Activated naive CD8-positive, alpha-beta T cell treated with anti-CD3 and anti-CD28 coated beads, Interleukin-2, amount 10 ng/mL, durations not matched to agents 7 days and 5 days (primary cell): ENCODE measurements around the gene TMEM141. TPM values are rescaled to one million over a fixed set of nuclear protein-coding genes. Genes with fewer than 3 reads are reported as not detected.
A peak's percentile ranks its signal among the peaks of the same experiment; 100 is the strongest.
"Not testable (repeated sequence)": the region's sequence is repeated elsewhere in the genome, so short reads cannot be mapped to it uniquely, and the experiment has no call there.

ENCODE experiments used
- ATAC-seq: fragments of 150-1000 bp; cut with Tn5 transposase; one replicate; pipeline ENCODE4 v1.10.0; 2021; ENCODE audit warnings: low read depth, moderate library complexity
- POLR2A ChIA-PET: fragments of 350-600 bp; sonication (Branson Sonifier 250); formaldehyde crosslinking; loops from one replicate; lab custom pipeline; 2021; ENCODE audit warnings: antibody characterized with exemption; lab: Charles Lee
- DNase-seq: peaks from one replicate; pipeline ENCODE4 v3.0.0; 2021
- H3K27ac Mint-ChIP-seq: one replicate; pipeline ENCODE4 v1.8.0; 2022; ENCODE audit warnings: mild to moderate bottlenecking, mixed read lengths
- H3K27me3 Mint-ChIP-seq: one replicate; pipeline ENCODE4 v1.8.0; 2022; ENCODE audit warnings: mild to moderate bottlenecking, moderate library complexity, mixed read lengths
- H3K36me3 Mint-ChIP-seq: one replicate; pipeline ENCODE4 v1.8.0; 2021; ENCODE audit warnings: mild to moderate bottlenecking, mixed read lengths
- H3K4me1 Mint-ChIP-seq: one replicate; pipeline ENCODE4 v1.8.0; 2021; ENCODE audit warnings: mixed read lengths
- H3K4me3 Mint-ChIP-seq: one replicate; pipeline ENCODE4 v1.8.0; 2022; ENCODE audit warnings: mild to moderate bottlenecking, moderate library complexity, mixed read lengths
- H3K9me3 Mint-ChIP-seq: one replicate; pipeline ENCODE4 v1.8.0; 2021; ENCODE audit warnings: mixed read lengths
- total RNA-seq, 2 experiments: library from RNA; stranded (reverse); gene quantifications; one replicate each; pipeline ENCODE4 v1.2.3, GENCODE V29; 2021

The TMEM141 gene
- total RNA-seq, 2 experiments from 2014 or later = 37.5 to 43.6 TPM

- Mint-ChIP-seq H3K27ac (no peak overlapping the region), H3K9me3 (no peaks in the 10 kb centered on the region), H3K36me3 (no peaks in the 10 kb centered on the region), H3K4me3 (no peak overlapping the region), H3K4me1 (no peaks in the 10 kb centered on the region), H3K27me3 (no peaks in the 10 kb centered on the region)
- POLR2A ChIA-PET = no interaction called here
- DNase-seq (no peak), ATAC-seq (no peak)
Observed at GRCh38 chr9:136826703-136827582, 35.8 kb downstream of the TMEM141 start.

- DNase-seq (no peak), ATAC-seq (no peak)
- POLR2A ChIA-PET = no interaction called here
- no peak overlapping the region for H3K4me3 Mint-ChIP-seq
- no peaks in the 10 kb centered on the region for H3K9me3 Mint-ChIP-seq
- no peak overlapping the region for H3K27ac Mint-ChIP-seq
- H3K4me1 Mint-ChIP-seq = no peaks in the 10 kb centered on the region
- H3K27me3 Mint-ChIP-seq = no peaks in the 10 kb centered on the region
- H3K36me3 Mint-ChIP-seq = no peaks in the 10 kb centered on the region
Observed at GRCh38 chr9:136827794-136828473, 36.8 kb downstream of the TMEM141 start.

GRCh38 chr9:136828474-136829140 is 37.5 kb downstream of the TMEM141 start:
- Mint-ChIP-seq H3K27ac (no peak overlapping the region), H3K36me3 (no peaks in the 10 kb centered on the region), H3K4me3 (no peak overlapping the region), H3K27me3 (no peaks in the 10 kb centered on the region), H3K4me1 (no peaks in the 10 kb centered on the region), H3K9me3 (no peaks in the 10 kb centered on the region)
- ATAC-seq = no peak
- POLR2A ChIA-PET = no interaction called here
- DNase-seq = no peak

GRCh38 chr9:136829412-136829811 is 38.3 kb downstream of the TMEM141 start:
- POLR2A ChIA-PET = no interaction called here
- Mint-ChIP-seq H3K36me3 (no peaks in the 10 kb centered on the region), H3K27me3 (no peaks in the 10 kb centered on the region), H3K4me1 (no peaks in the 10 kb centered on the region), H3K27ac (no peak overlapping the region), H3K9me3 (no peaks in the 10 kb centered on the region), H3K4me3 (no peak overlapping the region)
- ATAC-seq = no peak
- no peak for DNase-seq

GRCh38 chr9:136829981-136830885 is 39.1 kb downstream of the TMEM141 start:
- H3K27ac Mint-ChIP-seq = no peak overlapping the region
- no peak for ATAC-seq
- H3K36me3 Mint-ChIP-seq = no peaks in the 10 kb centered on the region
- H3K9me3 Mint-ChIP-seq = no peaks in the 10 kb centered on the region
- POLR2A ChIA-PET = no interaction called here
- H3K4me3 Mint-ChIP-seq = no peak overlapping the region
- no peaks in the 10 kb centered on the region for H3K4me1 Mint-ChIP-seq
- H3K27me3 Mint-ChIP-seq = no peaks in the 10 kb centered on the region
- DNase-seq = no peak

GRCh38 chr9:136831002-136831719 is 40.0 kb downstream of the TMEM141 start:
- POLR2A ChIA-PET = interaction anchor here (0.6 kb wide), 1 partner anchor 14 kb away, joined by 3 read pairs; no protein-coding TSS in a partner anchor
- no peaks in the 10 kb centered on the region for H3K36me3 Mint-ChIP-seq
- no peaks in the 10 kb centered on the region for H3K4me1 Mint-ChIP-seq
- no peak for DNase-seq
- H3K9me3 Mint-ChIP-seq = no peaks in the 10 kb centered on the region
- H3K4me3 Mint-ChIP-seq = no peak overlapping the region
- no peak overlapping the region for H3K27ac Mint-ChIP-seq
- no peak for ATAC-seq
- H3K27me3 Mint-ChIP-seq = no peaks in the 10 kb centered on the region

GRCh38 chr9:136831720-136832104 is 40.6 kb downstream of the TMEM141 start:
- POLR2A ChIA-PET = interaction anchor here (0.6 kb wide), 1 partner anchor 14 kb away, joined by 3 read pairs; no protein-coding TSS in a partner anchor
- Mint-ChIP-seq H3K36me3 (no peaks in the 10 kb centered on the region), H3K27me3 (no peaks in the 10 kb centered on the region), H3K27ac (no peak overlapping the region), H3K4me1 (no peaks in the 10 kb centered on the region), H3K9me3 (no peaks in the 10 kb centered on the region), H3K4me3 (no peak overlapping the region)
- ATAC-seq = no peak
- no peak for DNase-seq

GRCh38 chr9:136832581-136832980 is 41.4 kb downstream of the TMEM141 start:
- no peak for DNase-seq

GRCh38 chr9:136833381-136834048 is 42.4 kb downstream of the TMEM141 start:
- POLR2A ChIA-PET, H3K27me3 Mint-ChIP-seq, H3K4me1 Mint-ChIP-seq, H3K9me3 Mint-ChIP-seq, H3K36me3 Mint-ChIP-seq, H3K27ac Mint-ChIP-seq, H3K4me3 Mint-ChIP-seq, ATAC-seq, DNase-seq: not testable (repeated sequence)

More at GRCh38 chr9:136832581-136832980, 41.4 kb downstream of the TMEM141 start:
- no peaks in the 10 kb centered on the region for H3K9me3 Mint-ChIP-seq
- no peaks in the 10 kb centered on the region for H3K4me1 Mint-ChIP-seq
- H3K4me3 Mint-ChIP-seq = no peak overlapping the region
- H3K27ac Mint-ChIP-seq = no peak overlapping the region
- no peaks in the 10 kb centered on the region for H3K27me3 Mint-ChIP-seq
- H3K36me3 Mint-ChIP-seq = no peaks in the 10 kb centered on the region
- no peak for ATAC-seq
- POLR2A ChIA-PET = no interaction called here

GRCh38 chr9:136835162-136835931 is 44.2 kb downstream of the TMEM141 start:
- Mint-ChIP-seq H3K9me3 (no peaks in the 10 kb centered on the region), H3K36me3 (peaks cover 2% of the 10 kb centered on the region), H3K4me3 (no peak overlapping the region), H3K27me3 (no peaks in the 10 kb centered on the region), H3K27ac (no peak overlapping the region), H3K4me1 (no peaks in the 10 kb centered on the region)
- POLR2A ChIA-PET = interaction anchor here (0.5 to 0.8 kb wide), 2 partner anchors 129 to 147 kb away, joined by 4 to 6 read pairs; no protein-coding TSS in a partner anchor
- DNase-seq (no peak), ATAC-seq (peak; percentile 16)
